ENCODE results near the gene VCP.

DNA sequence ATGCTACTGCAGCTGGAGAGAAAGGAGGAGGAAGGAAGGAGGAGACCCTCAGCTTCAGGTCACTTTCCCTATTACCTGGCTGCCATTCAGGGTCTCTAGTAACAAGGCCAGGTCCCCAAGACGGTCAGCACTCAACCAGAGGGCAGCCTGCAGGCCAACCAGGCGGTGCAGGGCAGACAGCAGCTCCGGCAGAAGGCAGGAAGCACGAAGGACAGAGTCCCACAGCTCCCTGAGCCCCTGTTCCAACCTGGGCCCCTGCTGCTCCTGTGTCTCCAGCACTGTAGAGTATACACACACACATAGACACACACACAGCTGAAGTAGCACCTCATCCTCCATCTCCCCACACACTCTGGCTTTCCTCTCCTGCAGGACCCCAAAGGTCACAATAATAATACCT, 5.6 kb upstream of the VCP start:
- TF ChIP-seq, protein P1, sequence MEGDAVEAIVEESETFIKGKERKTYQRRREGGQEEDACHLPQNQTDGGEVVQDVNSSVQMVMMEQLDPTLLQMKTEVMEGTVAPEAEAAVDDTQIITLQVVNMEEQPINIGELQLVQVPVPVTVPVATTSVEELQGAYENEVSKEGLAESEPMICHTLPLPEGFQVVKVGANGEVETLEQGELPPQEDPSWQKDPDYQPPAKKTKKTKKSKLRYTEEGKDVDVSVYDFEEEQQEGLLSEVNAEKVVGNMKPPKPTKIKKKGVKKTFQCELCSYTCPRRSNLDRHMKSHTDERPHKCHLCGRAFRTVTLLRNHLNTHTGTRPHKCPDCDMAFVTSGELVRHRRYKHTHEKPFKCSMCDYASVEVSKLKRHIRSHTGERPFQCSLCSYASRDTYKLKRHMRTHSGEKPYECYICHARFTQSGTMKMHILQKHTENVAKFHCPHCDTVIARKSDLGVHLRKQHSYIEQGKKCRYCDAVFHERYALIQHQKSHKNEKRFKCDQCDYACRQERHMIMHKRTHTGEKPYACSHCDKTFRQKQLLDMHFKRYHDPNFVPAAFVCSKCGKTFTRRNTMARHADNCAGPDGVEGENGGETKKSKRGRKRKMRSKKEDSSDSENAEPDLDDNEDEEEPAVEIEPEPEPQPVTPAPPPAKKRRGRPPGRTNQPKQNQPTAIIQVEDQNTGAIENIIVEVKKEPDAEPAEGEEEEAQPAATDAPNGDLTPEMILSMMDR (IDR thresholded peaks at IDR 0.05; ENCODE audit: low read depth, low read length) = no peak
- TF ChIP-seq POLR2A (IDR thresholded peaks at IDR 0.05; ENCODE audit: extremely low read depth, insufficient read length) = no peak

Data from NB4 (cell line).